Body of pancreas (tissue), 4 donors: ENCODE results near the gene SGPL1.

Experiments used
- CTCF ChIP-seq, 7 experiments: fragments of 450-650 bp in 4 of 7; fragments of 200-600 bp in 3 of 7; sonication (generic) in 3 of 7; IDR thresholded peaks; one replicate each; pipeline ENCODE4 v1.5.1; 2016 to 2019; ENCODE audit warnings: antibody characterized with exemption in 7 of 7
- POLR2A ChIP-seq, 3 donors: fragments of 450-650 bp; IDR thresholded peaks; one replicate each; pipeline ENCODE4 v1.6.1; 2016; ENCODE audit warnings: antibody characterized with exemption in 3 of 3, mild to moderate bottlenecking in 2 of 3

GRCh38 chr10:70773461-70773860, 42.3 kb upstream of the SGPL1 start:
- TF ChIP-seq CTCF (IDR thresholded peaks at IDR 0.05) (no peak), POLR2A (IDR thresholded peaks at IDR 0.05) (no peak)
